Coronary artery (tissue), 2 donors: ENCODE results near the gene SCRN2.

Experiments
- DNase-seq: peaks from one replicate; pipeline ENCODE4 v3.0.0-alpha.2; 2017; ENCODE audit warnings: low spot score
- H3K27ac ChIP-seq, 2 donors: fragments of 200-600 bp; sonication (generic); one replicate each; pipeline ENCODE4 v1.5.1; 2016 to 2019
- H3K4me3 ChIP-seq: fragments of 200-600 bp; sonication (generic); 2 replicates; pipeline ENCODE4 v1.5.1; 2016; ENCODE audit warnings: mild to moderate bottlenecking, moderate library complexity
- TF ChIP-seq, protein P1 (sequence below): fragments of 200-600 bp; sonication (generic); IDR thresholded peaks from one replicate; pipeline ENCODE4 v1.5.1; 2019; ENCODE audit warnings: antibody characterized with exemption

The SCRN2 gene

DNA sequence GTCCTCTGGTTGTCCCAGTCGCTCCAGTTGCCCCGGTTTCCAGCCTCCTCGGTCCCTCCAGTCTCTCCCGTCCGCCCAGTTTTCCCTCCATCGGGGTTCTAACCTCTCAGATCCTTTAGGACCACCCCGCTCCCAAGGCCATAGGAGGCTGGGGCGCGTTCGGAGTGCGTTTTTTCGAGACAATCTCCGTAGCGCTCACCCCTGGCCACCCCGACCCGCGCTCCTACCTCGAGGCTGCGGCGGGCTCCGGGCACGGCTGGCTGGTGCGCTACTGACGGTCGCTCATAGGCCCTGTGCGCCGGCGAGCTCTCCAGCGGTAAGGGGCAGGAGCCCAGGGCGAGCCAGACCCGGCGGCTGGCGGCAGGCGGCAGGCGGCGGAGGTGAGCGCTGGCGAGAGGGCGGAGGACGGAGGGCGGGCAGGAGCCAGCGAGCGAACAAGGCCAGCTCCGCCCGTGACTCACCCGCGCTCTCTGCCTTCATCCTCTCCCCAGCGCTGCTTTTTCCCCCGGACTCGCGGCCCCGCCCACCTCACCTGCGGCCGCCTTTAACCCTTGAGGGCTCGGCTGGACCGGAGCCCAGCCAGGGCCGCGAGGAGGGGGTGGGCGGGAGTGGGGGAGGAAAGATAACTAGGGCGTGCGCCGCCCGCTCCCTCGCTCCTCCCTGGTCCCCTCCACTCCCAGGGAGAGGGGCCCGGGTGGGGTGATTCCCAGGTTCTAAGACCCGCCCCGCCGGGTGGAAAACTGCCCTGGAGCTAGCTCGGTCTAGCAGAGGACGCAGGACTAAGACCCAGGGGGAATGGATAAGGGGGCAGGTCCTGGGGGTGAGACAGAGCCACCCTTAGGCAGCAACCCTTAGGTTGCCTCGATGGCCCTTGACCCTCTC, 9.9 kb upstream of the SCRN2 start, which contains the start of gene SP6:
SP6 (minus strand) TSS at position 472 of the 882 bp plus-strand sequence. CDS start 2,734 bp downstream, outside the sequence.
- Histone ChIP-seq H3K4me3 (peak within 1 kb of the TSS; percentile 53), H3K27ac (no peak within 1 kb of the TSS)
- TF ChIP-seq, protein P1, sequence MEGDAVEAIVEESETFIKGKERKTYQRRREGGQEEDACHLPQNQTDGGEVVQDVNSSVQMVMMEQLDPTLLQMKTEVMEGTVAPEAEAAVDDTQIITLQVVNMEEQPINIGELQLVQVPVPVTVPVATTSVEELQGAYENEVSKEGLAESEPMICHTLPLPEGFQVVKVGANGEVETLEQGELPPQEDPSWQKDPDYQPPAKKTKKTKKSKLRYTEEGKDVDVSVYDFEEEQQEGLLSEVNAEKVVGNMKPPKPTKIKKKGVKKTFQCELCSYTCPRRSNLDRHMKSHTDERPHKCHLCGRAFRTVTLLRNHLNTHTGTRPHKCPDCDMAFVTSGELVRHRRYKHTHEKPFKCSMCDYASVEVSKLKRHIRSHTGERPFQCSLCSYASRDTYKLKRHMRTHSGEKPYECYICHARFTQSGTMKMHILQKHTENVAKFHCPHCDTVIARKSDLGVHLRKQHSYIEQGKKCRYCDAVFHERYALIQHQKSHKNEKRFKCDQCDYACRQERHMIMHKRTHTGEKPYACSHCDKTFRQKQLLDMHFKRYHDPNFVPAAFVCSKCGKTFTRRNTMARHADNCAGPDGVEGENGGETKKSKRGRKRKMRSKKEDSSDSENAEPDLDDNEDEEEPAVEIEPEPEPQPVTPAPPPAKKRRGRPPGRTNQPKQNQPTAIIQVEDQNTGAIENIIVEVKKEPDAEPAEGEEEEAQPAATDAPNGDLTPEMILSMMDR = no peak
- DNase-seq = no peak

DNA sequence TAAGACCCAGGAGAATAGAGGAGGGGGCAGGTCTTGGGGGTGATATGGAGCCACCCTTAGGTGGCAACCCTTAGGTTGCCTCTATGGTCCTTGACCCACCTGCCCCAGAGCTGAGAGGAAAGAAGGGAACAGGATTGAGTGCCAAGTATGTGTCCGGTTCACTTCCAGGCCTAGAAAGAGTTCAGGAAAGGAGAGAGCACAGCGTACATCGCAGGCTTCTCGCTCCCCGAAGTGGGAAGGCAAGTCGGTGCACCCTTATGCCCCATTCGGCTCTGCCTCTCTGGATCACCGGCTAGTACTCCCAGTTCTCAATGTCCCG, 9.3 kb upstream of the SCRN2 start:
- TF ChIP-seq, protein P1 = no peak
- no peak overlapping the region for H3K27ac ChIP-seq
- DNase-seq = no peak
- peak overlapping the region; percentile 53 for H3K4me3 ChIP-seq

DNA sequence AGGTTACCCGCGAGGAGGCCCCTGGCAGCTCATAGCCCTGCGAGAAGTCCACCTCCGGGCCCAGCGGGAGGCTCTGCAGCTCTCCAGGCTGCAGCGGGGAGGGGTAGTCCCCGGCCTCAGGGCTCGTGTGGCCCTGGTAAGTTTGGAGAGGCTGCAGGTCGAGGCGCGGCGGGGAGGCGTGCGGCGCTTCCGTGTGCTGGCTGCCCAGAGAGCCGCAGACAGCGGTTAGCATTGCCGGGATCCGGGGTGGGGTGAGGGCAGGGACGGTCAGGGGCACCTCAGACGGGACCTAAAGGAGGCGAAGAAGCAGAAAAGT, 7.1 kb upstream of the SCRN2 start:
- TF ChIP-seq, protein P1 = no peak
- H3K4me3 ChIP-seq = no peak overlapping the region
- DNase-seq = no peak
- H3K27ac ChIP-seq = no peak overlapping the region

DNA sequence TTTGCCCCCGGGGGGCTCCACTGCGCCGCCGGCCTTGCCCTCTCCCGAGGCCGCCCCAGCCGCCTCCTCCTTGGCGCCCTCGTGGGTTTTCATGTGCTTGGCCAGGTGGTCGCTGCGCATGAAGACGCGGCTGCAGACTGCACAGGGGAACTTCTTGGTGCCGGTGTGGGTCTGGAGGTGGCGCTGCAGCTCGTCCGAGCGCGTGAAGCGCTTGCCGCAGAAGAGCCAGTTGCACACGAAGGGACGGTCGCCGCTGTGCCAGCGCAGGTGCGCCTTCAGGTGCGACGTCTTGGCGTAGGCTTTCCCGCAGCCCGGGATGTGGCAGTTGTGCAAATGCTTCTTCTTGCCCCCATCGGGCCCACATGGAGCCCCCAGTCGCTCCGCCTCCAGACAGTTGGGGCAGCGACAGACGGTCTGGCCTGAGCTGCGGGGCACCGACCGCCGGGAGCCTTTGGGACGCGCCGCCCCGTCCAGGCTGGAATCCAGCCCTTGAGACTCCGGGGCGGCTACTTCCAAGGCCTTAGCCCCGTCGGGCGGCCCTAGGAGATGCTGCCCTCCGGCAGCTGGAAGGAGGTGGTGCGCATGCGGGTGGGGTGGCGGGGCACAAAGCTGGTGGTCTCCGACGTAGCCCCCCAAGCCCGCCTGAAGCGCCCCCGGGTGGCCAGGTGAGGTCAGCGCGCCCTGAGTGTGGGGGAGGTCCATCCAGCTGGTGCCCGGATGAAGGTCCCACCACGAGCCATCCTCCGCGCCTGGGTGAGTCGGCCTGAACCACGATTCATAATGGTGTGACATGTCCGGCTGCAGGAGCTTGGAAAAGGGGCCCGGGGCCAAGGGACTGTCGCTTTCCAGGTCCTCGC, 6.5 kb upstream of the SCRN2 start:
- no peak for DNase-seq
- TF ChIP-seq, protein P1 = no peak
- Histone ChIP-seq H3K27ac (no peak overlapping the region), H3K4me3 (peak overlapping the region; percentile 17)

DNA sequence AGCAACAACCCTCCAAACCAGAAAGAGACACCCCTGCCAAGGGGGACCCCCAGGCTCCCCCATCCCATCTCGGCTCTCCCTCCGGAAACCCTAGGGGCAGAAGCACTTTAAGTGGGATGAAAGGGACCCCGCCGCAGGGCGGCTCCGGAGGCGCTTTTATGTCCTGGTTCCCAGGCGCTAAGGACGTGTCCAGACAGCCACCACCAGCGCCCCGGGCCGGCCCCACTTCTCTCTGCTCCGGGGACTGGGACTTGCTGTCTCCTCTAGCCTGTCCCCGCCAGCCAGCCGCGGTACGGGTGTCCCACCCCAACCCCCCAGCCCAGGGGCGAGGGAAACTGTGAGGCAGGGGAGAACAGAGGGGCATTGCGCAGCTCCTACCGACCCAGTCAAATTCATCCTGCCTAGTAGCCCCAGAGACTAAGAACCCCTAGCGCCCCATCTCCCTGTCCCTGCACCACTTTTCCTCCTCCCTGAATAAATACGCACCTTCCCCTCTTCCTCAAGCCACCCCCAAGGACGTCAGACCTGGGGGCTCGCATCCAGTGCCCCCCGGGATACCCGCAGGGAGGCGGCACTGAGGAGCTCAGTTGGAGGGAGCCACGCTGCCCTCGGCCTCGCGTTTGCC, 5.8 kb upstream of the SCRN2 start:
- Histone ChIP-seq H3K4me3 (no peak overlapping the region), H3K27ac (no peak overlapping the region)
- DNase-seq = no peak
- TF ChIP-seq, protein P1 = no peak

DNA sequence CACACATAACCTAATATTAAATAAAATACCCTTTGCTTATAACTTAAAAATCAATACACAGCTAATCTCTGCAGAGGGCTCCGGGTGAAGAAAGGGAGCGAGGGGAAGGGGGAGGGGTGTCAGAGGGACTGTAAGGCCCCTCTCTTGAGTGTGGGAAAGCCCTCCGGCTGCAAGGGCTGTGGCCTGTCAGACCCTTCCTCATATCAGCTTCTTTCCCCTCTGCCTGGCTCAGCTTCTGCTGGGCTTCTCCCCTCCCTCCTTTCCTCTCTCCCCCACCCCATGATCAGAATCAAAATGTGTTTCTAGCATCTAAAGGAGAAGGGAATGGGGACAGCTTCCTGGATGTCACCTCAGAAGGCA, 4.6 kb upstream of the SCRN2 start:
- Histone ChIP-seq H3K4me3 (no peak overlapping the region), H3K27ac (no peak overlapping the region)
- DNase-seq = no peak
- TF ChIP-seq, protein P1 = no peak
